Fibroblast of lung (primary cell): ENCODE measurements around the gene ANO1. TPM values are rescaled to one million over a fixed set of nuclear protein-coding genes. Genes with fewer than 3 reads are reported as not detected.

Experiments used
- DNase-seq, 2 donors: peaks; one replicate each; pipeline versions ENCODE4 v3.0.0 to v3.0.0-alpha.2; 2010; ENCODE audit warnings: low read depth in 2 of 2
- H2AFZ ChIP-seq: 2 replicates; pipeline ENCODE4 v1.5.1; 2012; ENCODE audit warnings: low read length, control low read depth, inconsistent platforms
- H3K27ac ChIP-seq: 2 replicates; pipeline ENCODE4 v1.5.1; 2011; ENCODE audit warnings: low read length, control low read depth; ENCODE audit not compliant: insufficient read depth
- H3K27me3 ChIP-seq: 2 replicates; pipeline ENCODE4 v1.5.1; 2011; ENCODE audit warnings: mild to moderate bottlenecking, low read length; ENCODE audit not compliant: control insufficient read depth, insufficient read depth
- H3K36me3 ChIP-seq: 2 replicates; pipeline ENCODE4 v1.5.1; 2011; ENCODE audit warnings: low read length; ENCODE audit not compliant: control insufficient read depth, insufficient read depth
- H3K4me1 ChIP-seq: 2 replicates; pipeline ENCODE4 v1.5.1; 2011; ENCODE audit warnings: low read length; ENCODE audit not compliant: control insufficient read depth, insufficient read depth; ENCODE audit errors: extremely low read depth
- H3K4me2 ChIP-seq: 2 replicates; pipeline ENCODE4 v1.5.1; 2011; ENCODE audit warnings: low read length, control low read depth; ENCODE audit not compliant: insufficient read depth; ENCODE audit errors: extremely low read depth
- H3K4me3 ChIP-seq, 4 experiments: fragments of 200-600 bp in 1 of 4; sonication (generic) in 1 of 4; replicated peaks in 1 of 4; 2 replicates each; pipeline ENCODE4 v1.5.1; 2011 to 2016; ENCODE audit warnings: low read length in 4 of 4, low read depth in 3 of 4, mild to moderate bottlenecking in 3 of 4, control low read depth in 2 of 4, inconsistent platforms in 1 of 4, mixed read lengths in 1 of 4; ENCODE audit not compliant: insufficient read depth in 1 of 4; ENCODE audit errors: control extremely low read depth in 1 of 4
- H3K79me2 ChIP-seq: 2 replicates; pipeline ENCODE4 v1.5.1; 2012; ENCODE audit warnings: mild to moderate bottlenecking, low read length, inconsistent platforms; ENCODE audit not compliant: control insufficient read depth, insufficient read depth
- H3K9ac ChIP-seq: 2 replicates; pipeline ENCODE4 v1.5.1; 2011; ENCODE audit warnings: mild to moderate bottlenecking, low read length, control low read depth; ENCODE audit not compliant: insufficient read depth
- H3K9me3 ChIP-seq: 2 replicates; pipeline ENCODE4 v1.5.1; 2012; ENCODE audit warnings: low read depth, low read length; ENCODE audit not compliant: control insufficient read depth, insufficient read depth
- H4K20me1 ChIP-seq: 2 replicates; pipeline ENCODE4 v1.5.1; 2011; ENCODE audit warnings: low read length; ENCODE audit not compliant: control insufficient read depth, insufficient read depth; ENCODE audit errors: extremely low read depth
- EZH2 ChIP-seq: IDR thresholded peaks from 2 replicates; pipeline ENCODE4 v1.5.1; 2012; ENCODE audit warnings: low read length, control low read depth, mild to moderate bottlenecking; ENCODE audit errors: missing control alignments
- polyA plus RNA-seq, 2 donors: library from polyadenylated mRNA; depleted of rRNA in 1 of 2; stranded (reverse) in 1 of 2; unstranded in 1 of 2; fragments of >200 nt; gene quantifications; 2 replicates each; pipeline ENCODE4 v1.2.1, GENCODE V29; 2011 to 2012; ENCODE audit warnings: missing spikeins in 1 of 2
- total RNA-seq: library from RNA; depleted of rRNA; stranded (reverse); fragments of >200 nt; gene quantifications from 2 replicates; pipeline ENCODE4 v1.2.1, GENCODE V29; 2014
- TF ChIP-seq, protein P1 (sequence below), 2 donors: IDR thresholded peaks in 1 of 2; conservative IDR thresholded peaks in 1 of 2; 1 replicate in 1 of 2; 2 replicates in 1 of 2; pipeline ENCODE4 v1.5.1; 2011 to 2012; ENCODE audit warnings: low read length in 2 of 2, control low read depth in 1 of 2, inconsistent platforms in 1 of 2, low read depth in 1 of 2, mild to moderate bottlenecking in 1 of 2

The ANO1 gene
- total and polyA plus RNA-seq, 2 donors (not counting 1 experiment from before 2014, with no cell fraction given), result 0.99 to 4.1 TPM

DNA sequence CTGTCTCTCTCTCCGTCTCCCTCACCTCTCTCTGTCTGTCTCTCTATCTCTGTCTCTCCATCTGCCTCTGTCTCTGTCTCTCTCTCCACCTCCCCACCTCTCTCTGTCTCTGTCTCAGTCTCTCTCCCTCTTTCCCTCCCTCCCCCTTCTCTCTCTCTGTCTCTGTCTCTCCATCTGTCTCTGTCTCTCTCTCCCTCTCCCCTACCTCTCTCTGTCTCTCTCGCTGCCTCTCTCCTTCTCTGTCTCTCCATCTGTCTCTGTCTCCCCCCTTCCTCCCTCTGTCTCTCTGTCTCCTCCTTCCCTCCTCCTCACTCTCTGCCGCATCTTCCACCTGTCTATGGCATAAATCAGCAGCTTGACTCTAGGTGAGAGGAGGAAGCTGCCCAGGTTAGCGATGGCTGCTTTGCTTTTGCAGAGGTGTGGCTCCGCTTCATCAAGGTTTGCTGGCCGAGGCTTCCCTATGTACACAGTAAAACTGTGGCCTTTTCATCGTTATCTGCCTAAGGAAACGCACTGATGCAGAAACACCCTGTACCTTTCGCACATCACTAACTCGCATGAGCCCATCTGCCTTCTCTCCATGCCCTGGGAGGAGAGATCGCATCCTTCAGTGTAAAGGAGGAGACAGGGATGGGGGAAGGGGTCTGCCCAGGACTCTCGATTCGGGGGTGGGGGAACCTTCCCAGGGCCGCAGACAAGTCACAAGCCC lies 44.5 kb downstream of the ANO1 start:
- no peaks in the 10 kb centered on the region for H4K20me1 ChIP-seq
- no peak for TF ChIP-seq EZH2
- TF ChIP-seq, protein P1, sequence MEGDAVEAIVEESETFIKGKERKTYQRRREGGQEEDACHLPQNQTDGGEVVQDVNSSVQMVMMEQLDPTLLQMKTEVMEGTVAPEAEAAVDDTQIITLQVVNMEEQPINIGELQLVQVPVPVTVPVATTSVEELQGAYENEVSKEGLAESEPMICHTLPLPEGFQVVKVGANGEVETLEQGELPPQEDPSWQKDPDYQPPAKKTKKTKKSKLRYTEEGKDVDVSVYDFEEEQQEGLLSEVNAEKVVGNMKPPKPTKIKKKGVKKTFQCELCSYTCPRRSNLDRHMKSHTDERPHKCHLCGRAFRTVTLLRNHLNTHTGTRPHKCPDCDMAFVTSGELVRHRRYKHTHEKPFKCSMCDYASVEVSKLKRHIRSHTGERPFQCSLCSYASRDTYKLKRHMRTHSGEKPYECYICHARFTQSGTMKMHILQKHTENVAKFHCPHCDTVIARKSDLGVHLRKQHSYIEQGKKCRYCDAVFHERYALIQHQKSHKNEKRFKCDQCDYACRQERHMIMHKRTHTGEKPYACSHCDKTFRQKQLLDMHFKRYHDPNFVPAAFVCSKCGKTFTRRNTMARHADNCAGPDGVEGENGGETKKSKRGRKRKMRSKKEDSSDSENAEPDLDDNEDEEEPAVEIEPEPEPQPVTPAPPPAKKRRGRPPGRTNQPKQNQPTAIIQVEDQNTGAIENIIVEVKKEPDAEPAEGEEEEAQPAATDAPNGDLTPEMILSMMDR (conservative IDR thresholded peaks at IDR 0.05 in 1 of 2, IDR thresholded peaks at IDR 0.05 in 1 of 2; ENCODE audit: low read depth in 1 of 2, low read length in 2 of 2), result no peak
- H3K27ac ChIP-seq, result no peak overlapping the region
- no peaks in the 10 kb centered on the region for H3K79me2 ChIP-seq
- H2AFZ ChIP-seq, result no peak overlapping the region
- H3K9me3 ChIP-seq, result no peaks in the 10 kb centered on the region
- no peak for DNase-seq
- H3K4me2 ChIP-seq, result no peak overlapping the region
- no peaks in the 10 kb centered on the region for H3K36me3 ChIP-seq
- H3K27me3 ChIP-seq, result no peaks in the 10 kb centered on the region
- no peak overlapping the region for H3K9ac ChIP-seq
- H3K4me1 ChIP-seq, result no peaks in the 10 kb centered on the region
- H3K4me3 ChIP-seq, result no peak overlapping the region

- H2AFZ ChIP-seq, result no peak overlapping the region
- no peaks in the 10 kb centered on the region for H3K36me3 ChIP-seq
- no peak overlapping the region for H3K27ac ChIP-seq
- TF ChIP-seq EZH2, result no peak
- TF ChIP-seq, protein P1 (conservative IDR thresholded peaks at IDR 0.05 in 1 of 2, IDR thresholded peaks at IDR 0.05 in 1 of 2; ENCODE audit: low read depth in 1 of 2, low read length in 2 of 2), result no peak
- no peak overlapping the region for H3K9ac ChIP-seq
- H3K4me3 ChIP-seq, result no peak overlapping the region
- no peaks in the 10 kb centered on the region for H3K27me3 ChIP-seq
- no peak overlapping the region for H3K4me2 ChIP-seq
- peaks cover 2% of the 10 kb centered on the region for H3K4me1 ChIP-seq
- H4K20me1 ChIP-seq, result no peaks in the 10 kb centered on the region
- H3K79me2 ChIP-seq, result no peaks in the 10 kb centered on the region
- no peaks in the 10 kb centered on the region for H3K9me3 ChIP-seq
- no peak for DNase-seq
Measured at GRCh38 chr11:70123711-70124110, 45.6 kb downstream of the ANO1 start.

- DNase-seq, result no peak
- Histone ChIP-seq H3K27ac (no peak overlapping the region), H3K27me3 (no peaks in the 10 kb centered on the region), H2AFZ (no peak overlapping the region), H3K79me2 (no peaks in the 10 kb centered on the region), H3K4me2 (no peak overlapping the region), H3K9ac (no peak overlapping the region), H3K4me3 (no peak overlapping the region), H3K36me3 (no peaks in the 10 kb centered on the region), H3K9me3 (no peaks in the 10 kb centered on the region), H3K4me1 (peaks cover 2% of the 10 kb centered on the region), H4K20me1 (no peaks in the 10 kb centered on the region)
- TF ChIP-seq, protein P1 (conservative IDR thresholded peaks at IDR 0.05 in 1 of 2, IDR thresholded peaks at IDR 0.05 in 1 of 2; ENCODE audit: low read depth in 1 of 2, low read length in 2 of 2), result no peak
- TF ChIP-seq EZH2, result no peak
Measured at GRCh38 chr11:70124321-70125000, 46.3 kb downstream of the ANO1 start.
